Calu3 (cell line): ENCODE measurements around the gene SPATA31C2. TPM values are rescaled to one million over a fixed set of nuclear protein-coding genes. Genes with fewer than 3 reads are reported as not detected.

ENCODE experiments used
- BruUV-seq: library from RNA; stranded (reverse); fragments of 400-500 nt; replicated peaks from 2 replicates; lab custom pipeline; 2021; lab: Mats Ljungman, UMichigan
- CTCF ChIA-PET: fragments of 300-600 bp; sonication (Branson Sonifier 250); formaldehyde crosslinking; loops from one replicate; lab custom pipeline; 2022; ENCODE audit warnings: antibody characterized with exemption; lab: Charles Lee
- DNase-seq: peaks from one replicate; pipeline ENCODE4 v3.0.0; 2022
- H3K27ac Mint-ChIP-seq: one replicate; pipeline ENCODE4 v1.8.0; 2022; ENCODE audit warnings: mixed read lengths; ENCODE audit not compliant: unreplicated experiment
- H3K27me3 Mint-ChIP-seq: one replicate; pipeline ENCODE4 v1.8.0; 2022; ENCODE audit warnings: mixed read lengths; ENCODE audit not compliant: unreplicated experiment
- H3K36me3 Mint-ChIP-seq: one replicate; pipeline ENCODE4 v1.8.0; 2022; ENCODE audit warnings: mild to moderate bottlenecking, moderate library complexity, mixed read lengths; ENCODE audit not compliant: insufficient read depth, unreplicated experiment
- H3K4me1 Mint-ChIP-seq: one replicate; pipeline ENCODE4 v1.8.0; 2022; ENCODE audit warnings: mild to moderate bottlenecking, low read depth, mixed read lengths; ENCODE audit not compliant: unreplicated experiment
- H3K4me3 Mint-ChIP-seq: one replicate; pipeline ENCODE4 v1.8.0; 2022; ENCODE audit warnings: mild to moderate bottlenecking, low read depth, moderate library complexity, mixed read lengths; ENCODE audit not compliant: unreplicated experiment
- H3K9me3 Mint-ChIP-seq: one replicate; pipeline ENCODE4 v1.8.0; 2022; ENCODE audit warnings: low read depth, mixed read lengths; ENCODE audit not compliant: unreplicated experiment
- intact Hi-C: fragments of 100-400 bp; cut with micrococcal nuclease; formaldehyde crosslinking; loops from one replicate; pipeline ENCODE4 v1.10.0; 2022; ENCODE audit not compliant: unreplicated experiment
- total RNA-seq: library from RNA; stranded (reverse); gene quantifications from 2 replicates; pipeline ENCODE4 v1.2.3, GENCODE V29; 2022
- TF ChIP-seq, protein P1 (sequence below): fragments of 200-600 bp; IDR thresholded peaks from one replicate; pipeline ENCODE4 v1.8.0; 2022; ENCODE audit warnings: antibody characterized with exemption; ENCODE audit not compliant: unreplicated experiment

The SPATA31C2 gene
- total RNA-seq, 1 experiment from 2014 or later = not detected

DNA sequence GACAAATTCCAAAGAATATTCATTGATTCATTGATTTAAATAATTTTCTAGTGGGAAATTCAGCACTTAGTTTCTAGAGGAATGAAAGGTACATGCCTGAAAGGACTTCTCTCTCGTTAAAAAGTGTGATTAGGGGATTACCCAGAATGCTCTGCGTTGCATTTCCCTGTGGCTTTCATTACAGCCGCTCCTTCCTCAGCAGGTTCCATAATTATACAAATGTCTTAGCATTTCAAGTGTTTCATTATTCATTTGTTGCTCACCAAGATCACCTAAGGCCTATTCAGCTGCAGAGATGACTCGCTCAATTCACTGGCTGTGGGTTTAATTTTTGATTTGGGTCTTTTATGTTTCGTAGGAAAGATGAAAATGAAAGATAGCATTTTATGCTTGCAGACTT is 52.8 kb downstream of the SPATA31C2 start:
- TF ChIP-seq, protein P1, sequence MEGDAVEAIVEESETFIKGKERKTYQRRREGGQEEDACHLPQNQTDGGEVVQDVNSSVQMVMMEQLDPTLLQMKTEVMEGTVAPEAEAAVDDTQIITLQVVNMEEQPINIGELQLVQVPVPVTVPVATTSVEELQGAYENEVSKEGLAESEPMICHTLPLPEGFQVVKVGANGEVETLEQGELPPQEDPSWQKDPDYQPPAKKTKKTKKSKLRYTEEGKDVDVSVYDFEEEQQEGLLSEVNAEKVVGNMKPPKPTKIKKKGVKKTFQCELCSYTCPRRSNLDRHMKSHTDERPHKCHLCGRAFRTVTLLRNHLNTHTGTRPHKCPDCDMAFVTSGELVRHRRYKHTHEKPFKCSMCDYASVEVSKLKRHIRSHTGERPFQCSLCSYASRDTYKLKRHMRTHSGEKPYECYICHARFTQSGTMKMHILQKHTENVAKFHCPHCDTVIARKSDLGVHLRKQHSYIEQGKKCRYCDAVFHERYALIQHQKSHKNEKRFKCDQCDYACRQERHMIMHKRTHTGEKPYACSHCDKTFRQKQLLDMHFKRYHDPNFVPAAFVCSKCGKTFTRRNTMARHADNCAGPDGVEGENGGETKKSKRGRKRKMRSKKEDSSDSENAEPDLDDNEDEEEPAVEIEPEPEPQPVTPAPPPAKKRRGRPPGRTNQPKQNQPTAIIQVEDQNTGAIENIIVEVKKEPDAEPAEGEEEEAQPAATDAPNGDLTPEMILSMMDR = no peak
- H3K27ac Mint-ChIP-seq = no peak overlapping the region
- no peak overlapping the region for H3K4me3 Mint-ChIP-seq
- CTCF ChIA-PET = no interaction called here
- no peaks in the 10 kb centered on the region for H3K4me1 Mint-ChIP-seq
- DNase-seq = no peak
- no peaks in the 10 kb centered on the region for H3K27me3 Mint-ChIP-seq
- no TSS peak for BruUV-seq
- H3K36me3 Mint-ChIP-seq = no peaks in the 10 kb centered on the region
- intact Hi-C loops = no loop called here
- H3K9me3 Mint-ChIP-seq = no peaks in the 10 kb centered on the region

DNA sequence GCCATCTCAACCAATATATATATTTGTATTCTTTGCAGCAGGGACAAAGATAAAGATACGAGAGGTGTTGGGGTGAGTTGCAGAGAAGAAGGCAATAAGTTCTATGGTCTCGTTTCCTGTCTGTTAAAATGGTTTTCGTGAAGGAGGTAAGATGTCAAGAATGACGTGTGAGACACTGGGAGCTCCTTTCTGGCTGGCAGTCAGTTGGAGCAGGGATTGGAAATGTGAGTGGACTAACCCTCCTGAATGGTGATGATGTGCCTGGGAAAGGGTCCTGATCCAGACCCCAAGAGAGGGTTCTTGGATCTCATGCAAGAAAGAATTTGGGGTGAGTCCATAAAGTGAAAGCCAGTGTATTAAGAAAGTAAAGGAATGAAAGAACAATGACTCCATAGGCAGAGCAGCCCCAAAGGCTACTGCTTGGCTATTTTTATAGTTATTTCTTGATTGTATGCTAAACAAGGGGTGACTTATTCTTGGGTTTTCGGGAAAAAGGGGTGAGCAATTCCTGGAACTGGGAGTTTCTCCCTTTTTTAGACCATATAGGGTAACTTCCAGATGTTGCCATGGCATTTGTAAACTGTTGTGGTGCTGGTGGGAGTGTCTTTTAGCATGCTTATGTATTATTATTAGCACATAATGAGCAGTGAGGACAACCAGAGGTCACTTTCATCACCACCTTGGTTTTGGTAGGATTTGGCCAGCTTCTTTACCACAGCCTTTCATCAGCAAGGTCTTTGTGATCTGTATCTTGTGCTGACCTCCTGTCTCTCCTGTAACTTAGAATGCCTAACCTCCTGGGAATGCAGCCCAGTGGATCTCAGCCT is 53.7 kb downstream of the SPATA31C2 start:
- BruUV-seq = no TSS peak
- Mint-ChIP-seq H3K4me1 (no peaks in the 10 kb centered on the region), H3K4me3 (no peak overlapping the region), H3K27ac (no peak overlapping the region), H3K36me3 (no peaks in the 10 kb centered on the region), H3K9me3 (no peaks in the 10 kb centered on the region), H3K27me3 (no peaks in the 10 kb centered on the region)
- TF ChIP-seq, protein P1 = no peak
- CTCF ChIA-PET = no interaction called here
- no peak for DNase-seq
- intact Hi-C loops = no loop called here

Other genes starting within 250 kb of the SPATA31C2 start
- gene SPATA31C1, start 220.5 kb downstream of the SPATA31C2 start, total RNA-seq = not detected in 2 replicates
- gene CDK20, start 163.9 kb downstream of the SPATA31C2 start, total RNA-seq = 6.9 and 9.1 TPM in 2 replicates
- gene SPIN1, start 250.0 kb upstream of the SPATA31C2 start, total RNA-seq = 56.7 and 59.5 TPM in 2 replicates